ENCODE measurements around the gene KCNG2. TPM values are rescaled to one million over a fixed set of nuclear protein-coding genes. Genes with fewer than 3 reads are reported as not detected.

KCNG2 gene
- total and polyA plus RNA-seq, 10 of the 15 experiments (the other 5 are each of a cell fraction or from before 2014, with no cell fraction given): 0.20 to 0.23 TPM; not detected in 8

DNA sequence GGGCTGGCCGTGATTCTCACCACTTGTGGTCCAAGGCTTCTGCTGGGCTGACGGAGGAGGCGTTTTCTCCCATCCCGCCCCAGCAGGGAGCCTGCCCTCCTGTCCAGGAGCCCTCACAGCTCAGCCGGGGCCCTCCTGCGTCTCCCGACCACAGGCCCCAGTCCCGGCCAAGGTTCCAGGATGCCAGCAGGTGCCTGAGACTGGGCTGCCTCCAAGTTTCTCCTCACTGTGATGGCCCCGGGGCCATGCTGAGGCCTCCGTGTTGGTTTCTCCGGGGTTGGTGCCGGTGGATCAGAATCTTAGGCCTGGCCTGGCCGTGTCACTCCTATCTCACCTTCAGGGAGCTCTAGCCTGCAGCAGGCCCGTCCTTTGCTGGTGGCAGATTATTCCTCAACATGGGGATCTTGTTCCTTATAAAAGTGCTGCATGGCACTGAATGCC is 5.9 kb downstream of the KCNG2 start (continued):
- TF ChIP-seq, protein P1, sequence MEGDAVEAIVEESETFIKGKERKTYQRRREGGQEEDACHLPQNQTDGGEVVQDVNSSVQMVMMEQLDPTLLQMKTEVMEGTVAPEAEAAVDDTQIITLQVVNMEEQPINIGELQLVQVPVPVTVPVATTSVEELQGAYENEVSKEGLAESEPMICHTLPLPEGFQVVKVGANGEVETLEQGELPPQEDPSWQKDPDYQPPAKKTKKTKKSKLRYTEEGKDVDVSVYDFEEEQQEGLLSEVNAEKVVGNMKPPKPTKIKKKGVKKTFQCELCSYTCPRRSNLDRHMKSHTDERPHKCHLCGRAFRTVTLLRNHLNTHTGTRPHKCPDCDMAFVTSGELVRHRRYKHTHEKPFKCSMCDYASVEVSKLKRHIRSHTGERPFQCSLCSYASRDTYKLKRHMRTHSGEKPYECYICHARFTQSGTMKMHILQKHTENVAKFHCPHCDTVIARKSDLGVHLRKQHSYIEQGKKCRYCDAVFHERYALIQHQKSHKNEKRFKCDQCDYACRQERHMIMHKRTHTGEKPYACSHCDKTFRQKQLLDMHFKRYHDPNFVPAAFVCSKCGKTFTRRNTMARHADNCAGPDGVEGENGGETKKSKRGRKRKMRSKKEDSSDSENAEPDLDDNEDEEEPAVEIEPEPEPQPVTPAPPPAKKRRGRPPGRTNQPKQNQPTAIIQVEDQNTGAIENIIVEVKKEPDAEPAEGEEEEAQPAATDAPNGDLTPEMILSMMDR (IDR thresholded peaks at IDR 0.05 in 2 of 3, conservative IDR thresholded peaks at IDR 0.05 in 1 of 3; ENCODE audit: control insufficient read depth in 2 of 3, extremely low read depth in 1 of 3, insufficient read depth in 1 of 3, low read depth in 3 of 3, low read length in 3 of 3): no peak
- TF ChIP-seq, protein P2, sequence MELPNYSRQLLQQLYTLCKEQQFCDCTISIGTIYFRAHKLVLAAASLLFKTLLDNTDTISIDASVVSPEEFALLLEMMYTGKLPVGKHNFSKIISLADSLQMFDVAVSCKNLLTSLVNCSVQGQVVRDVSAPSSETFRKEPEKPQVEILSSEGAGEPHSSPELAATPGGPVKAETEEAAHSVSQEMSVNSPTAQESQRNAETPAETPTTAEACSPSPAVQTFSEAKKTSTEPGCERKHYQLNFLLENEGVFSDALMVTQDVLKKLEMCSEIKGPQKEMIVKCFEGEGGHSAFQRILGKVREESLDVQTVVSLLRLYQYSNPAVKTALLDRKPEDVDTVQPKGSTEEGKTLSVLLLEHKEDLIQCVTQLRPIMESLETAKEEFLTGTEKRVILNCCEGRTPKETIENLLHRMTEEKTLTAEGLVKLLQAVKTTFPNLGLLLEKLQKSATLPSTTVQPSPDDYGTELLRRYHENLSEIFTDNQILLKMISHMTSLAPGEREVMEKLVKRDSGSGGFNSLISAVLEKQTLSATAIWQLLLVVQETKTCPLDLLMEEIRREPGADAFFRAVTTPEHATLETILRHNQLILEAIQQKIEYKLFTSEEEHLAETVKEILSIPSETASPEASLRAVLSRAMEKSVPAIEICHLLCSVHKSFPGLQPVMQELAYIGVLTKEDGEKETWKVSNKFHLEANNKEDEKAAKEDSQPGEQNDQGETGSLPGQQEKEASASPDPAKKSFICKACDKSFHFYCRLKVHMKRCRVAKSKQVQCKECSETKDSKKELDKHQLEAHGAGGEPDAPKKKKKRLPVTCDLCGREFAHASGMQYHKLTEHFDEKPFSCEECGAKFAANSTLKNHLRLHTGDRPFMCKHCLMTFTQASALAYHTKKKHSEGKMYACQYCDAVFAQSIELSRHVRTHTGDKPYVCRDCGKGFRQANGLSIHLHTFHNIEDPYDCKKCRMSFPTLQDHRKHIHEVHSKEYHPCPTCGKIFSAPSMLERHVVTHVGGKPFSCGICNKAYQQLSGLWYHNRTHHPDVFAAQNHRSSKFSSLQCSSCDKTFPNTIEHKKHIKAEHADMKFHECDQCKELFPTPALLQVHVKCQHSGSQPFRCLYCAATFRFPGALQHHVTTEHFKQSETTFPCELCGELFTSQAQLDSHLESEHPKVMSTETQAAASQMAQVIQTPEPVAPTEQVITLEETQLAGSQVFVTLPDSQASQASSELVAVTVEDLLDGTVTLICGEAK (IDR thresholded peaks at IDR 0.05; ENCODE audit: borderline replicate concordance): no peak
- TF ChIP-seq WRNIP1 (IDR thresholded peaks at IDR 0.05; ENCODE audit: borderline replicate concordance, low read depth, low read length): no peak
- TF ChIP-seq RCOR1 (conservative IDR thresholded peaks at IDR 0.05; ENCODE audit: low read depth, low read length): no peak
- TF ChIP-seq HDAC2 (IDR thresholded peaks at IDR 0.05): no peak
- TF ChIP-seq ZSCAN29 (IDR thresholded peaks at IDR 0.05): no peak
- TF ChIP-seq CBX3 (IDR thresholded peaks at IDR 0.05; ENCODE audit: borderline replicate concordance, low read depth): no peak
- no peak for TF ChIP-seq SIX5 (IDR thresholded peaks at IDR 0.05; ENCODE audit: low read depth, low read length, severe bottlenecking)

Measured in GM12878 (cell line).